GM12874 (cell line): ENCODE results near the gene PRRT3.

Experiments used
- CTCF ChIP-seq: IDR thresholded peaks from 2 replicates; pipeline ENCODE4 v1.5.1; 2011; ENCODE audit warnings: low read depth, mild to moderate bottlenecking, control low read depth, low read length, moderate library complexity; ENCODE audit not compliant: insufficient read depth

PRRT3 gene

GRCh38 chr3:9912294-9912935, 39.8 kb downstream of the PRRT3 start:
- no peak for TF ChIP-seq CTCF

- TF ChIP-seq CTCF = no peak
These were observed 40.3 kb downstream of the PRRT3 start for GRCh38 chr3:9911863-9912262.

- TF ChIP-seq CTCF = no peak
These were observed 42.8 kb downstream of the PRRT3 start for GRCh38 chr3:9909221-9910013.

- TF ChIP-seq CTCF = no peak
These were observed 43.9 kb downstream of the PRRT3 start for GRCh38 chr3:9908286-9908685.

- no peak for TF ChIP-seq CTCF
These were observed 45.7 kb downstream of the PRRT3 start for GRCh38 chr3:9906480-9906879.

- no peak for TF ChIP-seq CTCF
These were observed 48.3 kb downstream of the PRRT3 start for GRCh38 chr3:9903904-9904303.

GRCh38 chr3:9903238-9903624, 49.0 kb downstream of the PRRT3 start:
- TF ChIP-seq CTCF = no peak
